ENCODE results near the gene CATSPER3. TPM values are rescaled to one million over a fixed set of nuclear protein-coding genes. Genes with fewer than 3 reads are reported as not detected.

The CATSPER3 gene
- total RNA-seq, 1 experiment from 2014 or later, result 1.7 TPM

- ChIA-PET RAD21 (ENCODE audit: low non-redundant PET in 1 of 2, low total read pairs in 2 of 2, uncharacterized antibody in 2 of 2, unreplicated experiment in 2 of 2) (no interaction called here), CTCF (no interaction called here), POLR2A (no interaction called here)
- H3K27ac ChIP-seq (ENCODE audit: low read depth, low read length), result no peak overlapping the region
- H3K27me3 ChIP-seq (ENCODE audit: insufficient read depth, low read length), result no peaks in the 10 kb centered on the region
- TF ChIP-seq CBX3 (IDR thresholded peaks at IDR 0.05; ENCODE audit: low read depth) (no peak), MAX (IDR thresholded peaks at IDR 0.05) (no peak), POLR2AphosphoS5 (IDR thresholded peaks at IDR 0.05; ENCODE audit: low read depth, low read length) (no peak), SIN3A (IDR thresholded peaks at IDR 0.05; ENCODE audit: low read depth) (no peak), ZBTB33 (IDR thresholded peaks at IDR 0.05; ENCODE audit: extremely low read depth, insufficient replicate concordance, low read length) (no peak), POLR2A (IDR thresholded peaks at IDR 0.05; ENCODE audit: borderline replicate concordance, extremely low read depth, insufficient read depth, insufficient read length) (no peak), JUND (IDR thresholded peaks at IDR 0.05) (no peak), EZH2 (IDR thresholded peaks at IDR 0.05) (no peak)
- TF ChIP-seq, protein P1, sequence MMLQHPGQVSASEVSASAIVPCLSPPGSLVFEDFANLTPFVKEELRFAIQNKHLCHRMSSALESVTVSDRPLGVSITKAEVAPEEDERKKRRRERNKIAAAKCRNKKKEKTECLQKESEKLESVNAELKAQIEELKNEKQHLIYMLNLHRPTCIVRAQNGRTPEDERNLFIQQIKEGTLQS (IDR thresholded peaks at IDR 0.05), result no peak
- no peaks in the 10 kb centered on the region for H3K9me3 ChIP-seq (ENCODE audit: control insufficient read depth in 1 of 2, insufficient read depth in 1 of 2, low read depth in 1 of 2, low read length in 2 of 2)
- intact Hi-C loops (cut with micrococcal nuclease), result no loop called here
- no peaks in the 10 kb centered on the region for H4K20me1 ChIP-seq (ENCODE audit: insufficient read depth)
- H2AFZ ChIP-seq (ENCODE audit: low read depth, low read length, poor library complexity, severe bottlenecking), result no peak overlapping the region
- H3K4me2 ChIP-seq (ENCODE audit: low read length), result no peak overlapping the region
- DNase-seq (ENCODE audit: low read depth, low spot score) (no peak), ATAC-seq (no peak)
- no TSS peak for BruUV-seq (replicated peaks)
- H3K79me2 ChIP-seq (ENCODE audit: insufficient read depth, low read length), result no peaks in the 10 kb centered on the region
- no peak overlapping the region for H3K4me3 ChIP-seq (replicated peaks in 1 of 2; ENCODE audit: low read depth in 1 of 2, low read length in 2 of 2)
- no peaks in the 10 kb centered on the region for H3K4me1 ChIP-seq (ENCODE audit: control insufficient read depth in 1 of 2, insufficient read depth in 2 of 2, low read length in 2 of 2)
- H3K9me2 ChIP-seq (ENCODE audit: insufficient read depth), result no peaks in the 10 kb centered on the region
- H3K36me3 ChIP-seq (ENCODE audit: control insufficient read depth in 1 of 2, insufficient read depth in 2 of 2, low read length in 2 of 2), result no peaks in the 10 kb centered on the region
- H3K9ac ChIP-seq (ENCODE audit: low read length), result no peak overlapping the region
These were observed 7.5 kb downstream of the CATSPER3 start for GRCh38 chr5:134975078-134975715.

Data from HCT116 (cell line).